GM21737 (cell line): ENCODE results near the gene OR4K13.

ENCODE experiments used
- ATAC-seq: cut with Tn5 transposase; IDR thresholded peaks from one replicate; pipeline ENCODE4 v1.9.1; 2021; ENCODE audit warnings: mild to moderate bottlenecking, moderate library complexity; ENCODE audit not compliant: unreplicated experiment

The OR4K13 gene, protein sequence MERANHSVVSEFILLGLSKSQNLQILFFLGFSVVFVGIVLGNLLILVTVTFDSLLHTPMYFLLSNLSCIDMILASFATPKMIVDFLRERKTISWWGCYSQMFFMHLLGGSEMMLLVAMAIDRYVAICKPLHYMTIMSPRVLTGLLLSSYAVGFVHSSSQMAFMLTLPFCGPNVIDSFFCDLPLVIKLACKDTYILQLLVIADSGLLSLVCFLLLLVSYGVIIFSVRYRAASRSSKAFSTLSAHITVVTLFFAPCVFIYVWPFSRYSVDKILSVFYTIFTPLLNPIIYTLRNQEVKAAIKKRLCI

DNA sequence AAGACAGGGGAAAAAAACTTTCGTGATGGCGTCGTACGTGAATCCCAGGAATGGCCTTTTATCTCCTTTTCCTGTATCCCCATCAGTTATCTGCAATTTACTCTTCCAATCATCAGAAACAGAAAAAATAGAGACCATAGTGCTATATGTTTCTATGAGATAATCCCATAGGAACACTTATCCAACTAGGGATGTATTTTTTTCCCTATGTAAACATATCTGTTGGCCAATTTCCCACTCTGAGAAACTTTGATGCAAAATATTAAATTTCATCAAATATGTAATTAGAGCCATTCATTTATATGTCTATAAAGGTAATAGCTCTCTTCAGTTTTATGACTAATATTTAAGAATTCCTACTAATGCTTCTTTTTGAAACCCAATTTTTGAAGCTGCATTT, at the start of gene OR4K13:
TSS of gene OR4K13 (minus strand) at position 101 of the 400 bp plus-strand sequence. CDS start 1,280 bp downstream, outside the sequence.
- ATAC-seq, result no peak

DNA sequence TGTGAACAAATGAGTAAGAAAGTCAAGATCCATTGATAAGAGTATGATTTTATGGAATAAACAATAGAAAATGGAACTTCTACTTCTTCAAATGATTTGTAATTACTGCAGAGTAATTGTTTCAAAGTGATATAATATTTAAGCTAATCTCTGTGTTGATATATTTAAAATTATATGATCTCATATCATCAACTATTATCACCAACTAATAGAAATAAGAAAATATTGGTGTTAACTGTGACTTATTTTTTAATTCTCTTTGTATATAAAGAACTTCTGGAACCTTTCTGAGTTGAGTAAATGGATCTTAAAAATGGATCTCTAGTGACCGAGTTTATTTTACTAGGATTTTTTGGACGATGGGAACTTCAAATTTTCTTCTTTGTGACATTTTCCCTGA, 23.9 kb upstream of the OR4K13 start, which contains the start of gene OR4L1:
TSS of gene OR4L1 (plus strand) at position 301 of the 400 bp plus-strand sequence. CDS start at position 301, 0 bp downstream.
- ATAC-seq, result no peak

DNA sequence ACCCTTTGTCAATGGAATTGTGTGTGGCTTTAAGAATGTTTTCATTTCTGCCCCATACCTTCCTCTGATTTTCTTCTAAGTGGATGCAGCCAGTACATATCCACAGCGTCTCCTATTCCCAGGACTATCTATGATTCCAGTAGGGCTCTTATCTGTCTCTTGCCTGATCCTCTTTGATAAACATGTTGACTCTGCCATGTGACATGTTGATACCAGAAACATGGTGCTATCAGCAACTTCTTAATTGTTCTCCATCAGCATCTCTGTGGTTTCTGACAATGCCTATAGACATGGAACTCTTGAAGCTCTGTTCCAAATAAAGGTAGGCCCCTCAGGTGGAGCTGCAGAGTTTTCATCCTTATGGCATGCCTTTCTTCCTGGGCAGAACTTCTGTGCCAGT, 12.4 kb upstream of the OR4K13 start:
- no peak for ATAC-seq

DNA sequence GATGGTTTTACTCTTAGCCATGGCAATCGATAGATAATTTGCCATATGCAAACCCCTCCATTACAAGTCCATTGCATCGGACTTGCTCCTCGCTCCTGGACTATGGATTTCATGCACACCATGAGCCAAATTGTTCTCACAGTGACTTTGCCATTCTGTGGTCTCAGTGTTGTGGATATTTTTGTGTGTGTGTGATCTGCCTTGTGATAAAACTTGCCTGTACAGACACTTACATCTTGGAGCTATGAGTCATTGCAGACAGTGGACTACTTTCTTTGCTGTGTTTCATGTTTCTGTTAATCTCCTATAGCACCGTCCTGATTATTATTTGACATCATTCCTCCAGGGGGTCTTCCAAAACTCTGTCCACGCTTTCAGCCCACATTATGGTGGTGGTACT, 8.4 kb upstream of the OR4K13 start:
- no peak for ATAC-seq

DNA sequence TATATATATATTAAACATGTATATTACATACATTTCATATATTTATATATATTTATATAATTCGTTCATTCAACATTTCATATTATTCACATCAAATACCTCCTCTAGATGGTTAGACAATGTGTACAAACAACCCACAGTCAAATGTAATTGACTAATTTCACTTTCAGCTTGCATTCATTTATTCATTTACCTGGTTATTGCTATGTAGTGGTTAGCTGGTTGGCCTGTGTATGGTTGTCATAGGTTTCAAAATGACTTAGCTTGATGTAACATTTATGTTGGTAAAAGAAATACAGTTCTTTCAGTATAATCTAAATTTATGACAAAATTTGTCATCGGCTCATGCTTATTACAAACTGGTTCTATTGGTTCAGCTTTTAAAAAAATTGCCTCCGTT, 389 bp downstream of the OR4K13 start:
- ATAC-seq, result no peak

DNA sequence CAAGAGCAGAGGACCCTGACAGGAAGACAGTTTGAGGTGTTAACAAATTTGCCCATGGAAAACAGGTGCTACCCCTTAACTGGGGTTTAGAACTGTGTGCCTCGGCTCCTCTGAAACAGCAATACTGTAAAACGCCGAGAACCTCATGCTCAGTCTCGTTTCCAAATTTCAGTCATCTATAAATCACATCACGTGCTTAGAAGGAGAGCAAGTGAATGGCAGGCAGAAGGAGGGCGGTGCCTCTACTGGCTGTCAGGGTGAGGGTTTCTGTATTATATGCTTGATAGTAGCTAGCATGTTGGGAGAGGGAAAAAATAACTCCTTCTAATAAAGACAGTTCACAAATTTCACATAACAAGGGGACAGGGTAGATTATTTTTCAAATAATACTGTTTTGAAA, 4.8 kb downstream of the OR4K13 start:
- no peak for ATAC-seq

DNA sequence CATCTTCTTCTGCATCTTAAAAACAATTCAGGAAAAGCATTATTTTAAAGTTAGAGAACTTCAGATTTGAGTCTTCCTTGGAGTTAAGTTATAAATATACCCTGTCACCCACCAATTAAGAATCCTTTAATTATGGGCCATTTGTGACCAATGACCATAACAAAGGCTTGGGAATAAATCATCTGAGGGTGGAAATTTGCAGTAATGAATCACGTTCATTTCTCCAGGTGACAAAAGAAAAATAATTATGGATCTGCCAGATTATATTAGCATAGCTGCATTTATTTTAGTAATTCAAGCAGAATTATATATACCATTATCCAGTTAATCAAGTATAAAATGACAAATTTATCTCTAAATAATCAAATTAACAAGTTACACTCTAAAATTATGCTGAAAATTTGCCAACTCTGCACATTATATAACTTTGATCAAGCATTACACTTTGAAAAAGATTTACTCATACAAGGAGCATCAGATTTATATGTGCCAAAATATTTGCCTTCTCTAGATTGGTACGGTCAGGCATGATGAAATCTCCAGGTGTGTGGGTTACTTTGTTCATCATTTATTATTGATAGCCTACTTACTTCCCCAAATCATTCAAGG, 16.5 kb downstream of the OR4K13 start, which contains the start of gene OR4K14:
TSS of gene OR4K14 (minus strand) at position 51 of the 609 bp plus-strand sequence. CDS start 4,114 bp downstream, outside the sequence.
- no peak for ATAC-seq

DNA sequence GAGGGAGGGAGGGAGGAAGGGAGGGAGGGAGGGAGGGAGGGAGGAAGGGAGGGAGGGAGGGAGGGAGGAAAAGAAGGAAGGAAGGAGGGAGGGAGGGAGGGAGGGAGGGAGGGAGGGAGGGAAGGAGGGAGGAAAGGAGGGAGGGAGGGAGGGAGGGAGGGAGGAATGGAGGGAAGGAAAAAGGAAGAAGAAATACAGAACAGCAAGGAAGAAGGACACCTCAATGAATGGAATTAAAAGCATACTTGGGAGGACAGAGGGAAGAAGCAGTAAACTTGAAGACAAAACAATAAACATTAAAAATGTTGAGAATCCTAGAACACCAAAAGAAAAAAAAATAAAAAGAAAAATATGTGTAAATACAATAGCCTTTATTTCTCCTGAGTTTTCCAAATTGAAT, 27.7 kb downstream of the OR4K13 start:
- no peak for ATAC-seq

DNA sequence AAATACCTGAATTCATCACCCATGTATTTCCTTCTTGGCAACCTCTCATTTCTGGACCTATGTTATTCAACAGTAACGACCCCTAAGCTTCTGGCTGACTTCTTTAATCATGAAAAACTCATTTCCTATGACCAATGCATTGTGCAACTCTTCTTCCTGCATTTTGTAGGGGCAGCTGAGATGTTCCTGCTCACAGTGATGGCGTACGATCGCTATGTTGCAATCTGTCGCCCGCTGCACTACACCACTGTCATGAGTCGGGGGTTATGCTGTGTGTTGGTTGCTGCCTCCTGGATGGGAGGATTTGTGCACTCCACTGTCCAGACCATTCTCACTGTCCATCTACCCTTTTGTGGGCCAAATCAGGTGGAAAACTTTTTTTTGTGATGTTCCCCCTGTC, 33.5 kb downstream of the OR4K13 start:
- no peak for ATAC-seq

DNA sequence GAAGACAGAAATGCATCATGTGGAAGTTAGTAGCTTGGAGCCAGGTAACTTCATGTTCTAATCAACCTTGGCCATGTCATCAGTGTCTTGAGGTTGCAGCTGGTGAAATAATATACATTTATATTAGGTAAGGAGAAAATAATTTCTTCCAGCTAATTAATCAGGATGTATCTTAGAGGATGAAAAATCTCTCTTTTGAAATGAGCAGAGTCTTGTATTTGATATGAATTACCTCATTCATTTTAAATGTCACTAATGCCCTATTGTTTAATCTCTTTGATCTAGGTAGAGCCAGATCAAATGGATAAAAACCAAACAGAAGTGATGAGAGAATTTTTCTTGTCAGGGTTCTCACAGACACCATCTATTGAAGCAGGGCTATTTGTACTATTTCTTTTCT, 34.0 kb downstream of the OR4K13 start, which contains the start of gene OR4Q2:
TSS of gene OR4Q2 (plus strand) at position 301 of the 400 bp plus-strand sequence.
- no peak for ATAC-seq

DNA sequence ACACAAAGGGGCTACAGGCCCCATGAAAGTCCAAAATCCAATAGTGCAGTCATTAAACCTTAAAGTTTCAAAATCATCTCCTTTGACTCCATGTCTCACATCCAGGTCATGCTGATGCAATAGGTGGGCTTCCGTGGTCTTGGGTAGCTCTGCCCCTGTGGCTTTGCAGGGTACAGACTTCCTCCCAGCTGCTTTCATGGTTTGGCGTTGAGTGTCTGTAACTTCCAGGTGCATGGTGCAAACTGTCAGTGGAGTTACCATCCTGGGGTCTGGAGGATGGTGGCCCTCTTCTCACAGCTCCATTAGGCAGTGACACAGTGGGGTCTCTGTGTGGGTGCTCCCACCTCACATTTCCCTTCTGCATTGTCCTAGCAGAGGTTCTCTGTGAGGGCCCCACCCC, 42.4 kb downstream of the OR4K13 start:
- ATAC-seq, result no peak
